Keratinocyte (primary cell): ENCODE results near the gene NUP43. TPM values are rescaled to one million over a fixed set of nuclear protein-coding genes. Genes with fewer than 3 reads are reported as not detected.

Experiments used
- DNase-seq: peaks from one replicate; pipeline ENCODE4 v3.0.0-alpha.2; 2011; ENCODE audit warnings: low read depth, missing footprints, low spot score
- FAIRE-seq: peaks from 2 replicates; lab custom pipeline; 2011; peaks lifted over from hg19 to GRCh38; lab: Jason Lieb, UNC
- H2AFZ ChIP-seq: 2 replicates; pipeline ENCODE4 v1.6.0; 2012; ENCODE audit warnings: low read length, control low read depth, inconsistent platforms; ENCODE audit not compliant: control insufficient read depth
- H3K27ac ChIP-seq: 2 replicates; pipeline ENCODE4 v1.5.1; 2011; ENCODE audit warnings: low read length; ENCODE audit not compliant: control insufficient read depth, insufficient read depth
- H3K27me3 ChIP-seq: 3 replicates; pipeline ENCODE4 v1.6.0; 2011; ENCODE audit warnings: low read length; ENCODE audit not compliant: control insufficient read depth, insufficient read depth; ENCODE audit errors: extremely low read depth
- H3K36me3 ChIP-seq, 2 experiments: 2 replicates in 1 of 2; 3 replicates in 1 of 2; pipeline ENCODE4 v1.5.1; 2011; ENCODE audit warnings: low read length in 2 of 2, mild to moderate bottlenecking in 1 of 2; ENCODE audit not compliant: control insufficient read depth in 2 of 2, insufficient read depth in 2 of 2; ENCODE audit errors: extremely low read depth in 1 of 2
- H3K4me1 ChIP-seq: 3 replicates; pipeline ENCODE4 v1.5.1; 2011; ENCODE audit warnings: low read length; ENCODE audit not compliant: control insufficient read depth, insufficient read depth; ENCODE audit errors: extremely low read depth
- H3K4me2 ChIP-seq: 3 replicates; pipeline ENCODE4 v1.6.0; 2011; ENCODE audit warnings: low read depth, low read length; ENCODE audit not compliant: control insufficient read depth, insufficient read depth; ENCODE audit errors: extremely low read depth
- H3K4me3 ChIP-seq, 3 experiments: fragments of 200-600 bp in 1 of 3; sonication (generic) in 1 of 3; 2 replicates in 2 of 3; 3 replicates in 1 of 3; pipeline ENCODE4 v1.5.1; 2011 to 2016; ENCODE audit warnings: low read length in 3 of 3, mild to moderate bottlenecking in 3 of 3, control low read depth in 2 of 3, inconsistent platforms in 1 of 3, low read depth in 1 of 3, mixed read lengths in 1 of 3, mixed run types in 1 of 3, moderate library complexity in 1 of 3; ENCODE audit not compliant: control insufficient read depth in 2 of 3, insufficient read depth in 2 of 3; ENCODE audit errors: extremely low read depth in 1 of 3
- H3K79me2 ChIP-seq: 2 replicates; pipeline ENCODE4 v1.6.0; 2012; ENCODE audit warnings: low read length; ENCODE audit not compliant: control insufficient read depth, insufficient read depth
- H3K9ac ChIP-seq: 3 replicates; pipeline ENCODE4 v1.6.0; 2011; ENCODE audit warnings: low read length; ENCODE audit not compliant: control insufficient read depth, insufficient read depth; ENCODE audit errors: extremely low read depth
- H3K9me1 ChIP-seq: 3 replicates; pipeline ENCODE4 v1.6.0; 2011; ENCODE audit warnings: low read length; ENCODE audit not compliant: control insufficient read depth, insufficient read depth; ENCODE audit errors: extremely low read depth
- H3K9me3 ChIP-seq: 2 replicates; pipeline ENCODE4 v1.5.1; 2012; ENCODE audit warnings: low read depth, low read length; ENCODE audit not compliant: control insufficient read depth
- H4K20me1 ChIP-seq: 3 replicates; pipeline ENCODE4 v1.6.0; 2011; ENCODE audit warnings: low read length; ENCODE audit not compliant: control insufficient read depth, insufficient read depth; ENCODE audit errors: extremely low read depth
- EZH2 ChIP-seq: IDR thresholded peaks from one replicate; pipeline ENCODE4 v1.6.1; 2012; ENCODE audit warnings: inconsistent platforms, mild to moderate bottlenecking, low read length, moderate library complexity
- dilution Hi-C: fragments of 300-500 bp; cut with MboI; formaldehyde crosslinking; loops from one replicate; pipeline ENCODE4 v1.7.0; 2020; ENCODE audit warnings: low sequenced_read_pairs; ENCODE audit not compliant: extremely low pct_ligation_motif_present
- polyA plus RNA-seq, 5 experiments: library from polyadenylated mRNA; depleted of rRNA in 3 of 5; stranded (reverse) in 3 of 5; stranded (forward) in 1 of 5; unstranded in 1 of 5; fragments of >200 nt; gene quantifications; 1 replicate in 1 of 5; 2 replicates in 3 of 5; 3 replicates in 1 of 5; pipeline versions ENCODE4 v1.2.1 to v1.2.3, GENCODE V29; 2011 to 2012; ENCODE audit warnings: missing spikeins in 2 of 5, low read depth in 1 of 5, low replicate concordance in 1 of 5
- TF ChIP-seq, protein P1 (sequence below), 3 experiments: IDR thresholded peaks in 1 of 3; conservative IDR thresholded peaks in 1 of 3; optimal IDR thresholded peaks in 1 of 3; 2 replicates in 2 of 3; 3 replicates in 1 of 3; pipeline versions ENCODE3 to v1.5.1; 2011; ENCODE audit warnings: low read length in 3 of 3, mild to moderate bottlenecking in 3 of 3, moderate library complexity in 2 of 3, control low read depth in 1 of 3, inconsistent platforms in 1 of 3; ENCODE audit not compliant: insufficient read depth in 2 of 3; ENCODE audit errors: extremely low read depth in 1 of 3

The NUP43 gene
- polyA plus RNA-seq, 1 donor (not counting 4 experiments of a cell fraction or from before 2014, with no cell fraction given) = 33.8 TPM

DNA sequence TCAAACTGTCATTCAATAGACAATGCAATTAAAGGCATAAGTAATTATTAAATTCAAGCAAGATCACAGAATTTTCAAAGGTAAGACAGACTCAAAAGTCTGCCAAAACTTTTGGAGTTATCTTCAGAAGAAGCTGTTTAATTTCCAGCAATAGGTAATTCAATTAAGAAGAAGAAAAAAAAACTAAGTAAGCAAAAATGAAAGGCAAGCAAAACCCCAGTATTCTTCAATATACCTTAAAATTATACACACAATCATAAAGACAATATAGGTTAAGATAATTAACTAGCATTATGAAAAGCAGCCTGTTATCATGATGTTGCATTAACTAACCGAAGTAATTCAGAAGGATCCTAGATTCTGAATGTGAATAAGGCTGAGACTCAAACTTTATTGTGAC lies 31.9 kb downstream of the NUP43 start:
- Histone ChIP-seq H3K4me2 (no peak overlapping the region), H3K79me2 (peaks cover 85% of the 10 kb centered on the region), H3K36me3 (no peaks in the 10 kb centered on the region), H3K9ac (no peak overlapping the region), H3K27me3 (no peaks in the 10 kb centered on the region), H3K27ac (no peak overlapping the region), H2AFZ (no peak overlapping the region), H3K4me1 (peaks cover 11% of the 10 kb centered on the region), H3K9me1 (no peaks in the 10 kb centered on the region), H3K4me3 (no peak overlapping the region), H4K20me1 (no peaks in the 10 kb centered on the region), H3K9me3 (no peaks in the 10 kb centered on the region)
- no peak for FAIRE-seq
- dilution Hi-C loops = no loop called here
- no peak for DNase-seq
- TF ChIP-seq, protein P1, sequence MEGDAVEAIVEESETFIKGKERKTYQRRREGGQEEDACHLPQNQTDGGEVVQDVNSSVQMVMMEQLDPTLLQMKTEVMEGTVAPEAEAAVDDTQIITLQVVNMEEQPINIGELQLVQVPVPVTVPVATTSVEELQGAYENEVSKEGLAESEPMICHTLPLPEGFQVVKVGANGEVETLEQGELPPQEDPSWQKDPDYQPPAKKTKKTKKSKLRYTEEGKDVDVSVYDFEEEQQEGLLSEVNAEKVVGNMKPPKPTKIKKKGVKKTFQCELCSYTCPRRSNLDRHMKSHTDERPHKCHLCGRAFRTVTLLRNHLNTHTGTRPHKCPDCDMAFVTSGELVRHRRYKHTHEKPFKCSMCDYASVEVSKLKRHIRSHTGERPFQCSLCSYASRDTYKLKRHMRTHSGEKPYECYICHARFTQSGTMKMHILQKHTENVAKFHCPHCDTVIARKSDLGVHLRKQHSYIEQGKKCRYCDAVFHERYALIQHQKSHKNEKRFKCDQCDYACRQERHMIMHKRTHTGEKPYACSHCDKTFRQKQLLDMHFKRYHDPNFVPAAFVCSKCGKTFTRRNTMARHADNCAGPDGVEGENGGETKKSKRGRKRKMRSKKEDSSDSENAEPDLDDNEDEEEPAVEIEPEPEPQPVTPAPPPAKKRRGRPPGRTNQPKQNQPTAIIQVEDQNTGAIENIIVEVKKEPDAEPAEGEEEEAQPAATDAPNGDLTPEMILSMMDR (optimal IDR thresholded peaks at IDR 0.05 in 1 of 3, IDR thresholded peaks at IDR 0.05 in 1 of 3, conservative IDR thresholded peaks at IDR 0.05 in 1 of 3; ENCODE audit: extremely low read depth in 1 of 3, insufficient read depth in 2 of 3, low read length in 3 of 3) = no peak
- no peak for TF ChIP-seq EZH2

DNA sequence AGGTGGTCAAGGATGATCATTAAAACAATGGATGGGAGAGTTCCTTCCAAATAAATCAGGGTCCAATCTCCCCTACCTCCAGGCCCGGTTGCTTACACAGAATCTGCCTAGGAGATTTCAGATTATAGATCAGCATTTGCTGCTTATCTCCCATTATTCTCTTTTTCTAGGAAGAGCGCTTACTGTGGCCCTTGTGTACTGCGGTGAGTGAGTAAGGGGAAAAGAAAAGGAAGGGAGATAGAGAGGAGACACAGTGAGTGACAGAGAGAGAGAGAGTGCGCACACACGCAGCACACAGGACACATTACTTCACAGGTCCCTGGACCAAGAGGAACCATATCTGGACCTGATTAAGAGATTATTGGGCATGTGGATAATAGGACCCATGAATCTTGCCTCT lies 34.6 kb downstream of the NUP43 start:
- Histone ChIP-seq H3K79me2 (peaks cover 93% of the 10 kb centered on the region), H4K20me1 (no peaks in the 10 kb centered on the region)
- FAIRE-seq = no peak

More for the DNA sequence above, 34.6 kb downstream of the NUP43 start:
- H2AFZ ChIP-seq = no peak overlapping the region
- no peak overlapping the region for H3K27ac ChIP-seq
- dilution Hi-C loops = no loop called here
- no peaks in the 10 kb centered on the region for H3K27me3 ChIP-seq
- no peaks in the 10 kb centered on the region for H3K9me3 ChIP-seq
- no peaks in the 10 kb centered on the region for H3K9me1 ChIP-seq
- TF ChIP-seq EZH2 = no peak
- TF ChIP-seq, protein P1 (optimal IDR thresholded peaks at IDR 0.05 in 1 of 3, IDR thresholded peaks at IDR 0.05 in 1 of 3, conservative IDR thresholded peaks at IDR 0.05 in 1 of 3; ENCODE audit: extremely low read depth in 1 of 3, insufficient read depth in 2 of 3, low read length in 3 of 3) = no peak
- H3K9ac ChIP-seq = no peak overlapping the region
- DNase-seq = no peak
- H3K4me3 ChIP-seq = no peak overlapping the region
- H3K4me1 ChIP-seq = peaks cover 8% of the 10 kb centered on the region
- no peak overlapping the region for H3K4me2 ChIP-seq
- H3K36me3 ChIP-seq = no peaks in the 10 kb centered on the region
